Lower leg skin (tissue), 3 donors: ENCODE data around the gene ZNF627.

Experiments
- CTCF ChIP-seq, 3 donors: fragments of 450-650 bp; IDR thresholded peaks; one replicate each; pipeline ENCODE4 v1.5.1; 2016; ENCODE audit warnings: antibody characterized with exemption in 3 of 3, mild to moderate bottlenecking in 3 of 3, moderate library complexity in 2 of 3
- POLR2A ChIP-seq, 2 donors: fragments of 450-650 bp; IDR thresholded peaks; one replicate each; pipeline ENCODE4 v1.6.1; 2016 to 2017; ENCODE audit warnings: antibody characterized with exemption in 2 of 2, mild to moderate bottlenecking in 1 of 2, moderate library complexity in 1 of 2

GRCh38 chr19:11570039-11570462 is 27.2 kb upstream of the ZNF627 start:
- no peak for TF ChIP-seq CTCF (IDR thresholded peaks at IDR 0.05)
- TF ChIP-seq POLR2A (IDR thresholded peaks at IDR 0.05): no peak
